Measurements from ENCODE around the gene NAV1. TPM values are rescaled to one million over a fixed set of nuclear protein-coding genes. Genes with fewer than 3 reads are reported as not detected.

The NAV1 gene
- total and polyA plus RNA-seq, 9 of the 15 experiments (the other 6 are each of a cell fraction or from before 2014, with no cell fraction given) = 0.91 to 16.8 (median 3.2) TPM

- TF ChIP-seq DLX4 (CRISPR knock-in tag; IDR thresholded peaks at IDR 0.05) (no peak), BRD4 (IDR thresholded peaks at IDR 0.05) (no peak), MNT (conservative IDR thresholded peaks at IDR 0.05) (no peak), TCFL5 (CRISPR knock-in tag; conservative IDR thresholded peaks at IDR 0.05) (no peak), FOXO4 (CRISPR knock-in tag; IDR thresholded peaks at IDR 0.05) (no peak), GTF2A2 (tag; IDR thresholded peaks at IDR 0.05) (no peak), GATAD2A (IDR thresholded peaks at IDR 0.05) (no peak), NUFIP1 (IDR thresholded peaks at IDR 0.05; ENCODE audit: partially characterized antibody) (no peak), ZFP91 (CRISPR knock-in tag; IDR thresholded peaks at IDR 0.05) (no peak), HMG20A (CRISPR knock-in tag; conservative IDR thresholded peaks at IDR 0.05) (no peak), BCL6 (CRISPR knock-in tag; IDR thresholded peaks at IDR 0.05) (no peak), RNF2 (IDR thresholded peaks at IDR 0.05) (no peak), CTCF (IDR thresholded peaks at IDR 0.05 in 2 of 3, conservative IDR thresholded peaks at IDR 0.05 in 1 of 3; ENCODE audit: insufficient read depth in 2 of 3, low read depth in 1 of 3, low read length in 3 of 3) (0 out of 6 replicates have a peak, but pooled peaks of 1 of the 3 experiments have one; percentile 11), ZBTB7A (IDR thresholded peaks at IDR 0.05; ENCODE audit: borderline replicate concordance, control insufficient read depth, low read depth, low read length) (no peak), MTA3 (IDR thresholded peaks at IDR 0.05; ENCODE audit: borderline replicate concordance) (no peak), TAF1 (IDR thresholded peaks at IDR 0.05; ENCODE audit: control insufficient read depth, extremely low read depth, insufficient read depth, low read length, severe bottlenecking) (no peak), SMAD1 (IDR thresholded peaks at IDR 0.05; ENCODE audit: low read depth, low read length, partially characterized antibody) (no peak), FOXP4 (CRISPR knock-in tag; IDR thresholded peaks at IDR 0.05; ENCODE audit: borderline replicate concordance) (no peak)
These were observed 23.0 kb upstream of the NAV1 start (continued) for GRCh38 chr1:201515895-201516294.

Measured in K562 (cell line).